Measurements from ENCODE around the gene RANBP3.
"Not testable (repeated sequence)": the region's sequence is repeated elsewhere in the genome, so short reads cannot be mapped to it uniquely, and the experiment has no call there.

RANBP3 gene

GRCh38 chr19:5896365-5897076, 81.4 kb downstream of the RANBP3 start:
- no peak for DNase-seq

- no peak for DNase-seq
Measured at GRCh38 chr19:5895890-5896289, 82.0 kb downstream of the RANBP3 start.

- DNase-seq, result no peak
Measured at GRCh38 chr19:5895409-5895808, 82.5 kb downstream of the RANBP3 start.

GRCh38 chr19:5894704-5895349, 83.1 kb downstream of the RANBP3 start:
- DNase-seq, result no peak

- no peak for DNase-seq
Measured at GRCh38 chr19:5893907-5894703, 83.8 kb downstream of the RANBP3 start.

- no peak for DNase-seq
Measured at GRCh38 chr19:5893296-5893903, 84.5 kb downstream of the RANBP3 start.

GRCh38 chr19:5892772-5893275, 85.1 kb downstream of the RANBP3 start:
- DNase-seq, result no peak

GRCh38 chr19:5891938-5892771, 85.8 kb downstream of the RANBP3 start:
- DNase-seq, result peak; percentile 20

GRCh38 chr19:5891572-5891937, 86.4 kb downstream of the RANBP3 start:
- no peak for DNase-seq

- DNase-seq, result no peak
Measured at GRCh38 chr19:5890099-5890498, 87.8 kb downstream of the RANBP3 start.

- no peak for DNase-seq
Measured at GRCh38 chr19:5889288-5889971, 88.5 kb downstream of the RANBP3 start.

- DNase-seq, result not testable (repeated sequence)
Measured at GRCh38 chr19:5884065-5884811, 93.7 kb downstream of the RANBP3 start.

- DNase-seq, result not testable (repeated sequence)
Measured at GRCh38 chr19:5883157-5883873, 94.6 kb downstream of the RANBP3 start.

- DNase-seq, result peak; percentile 31
Measured at GRCh38 chr19:5882421-5882968, 95.4 kb downstream of the RANBP3 start.

- peak; percentile 50 for DNase-seq
Measured at GRCh38 chr19:5881543-5882299, 96.2 kb downstream of the RANBP3 start.

- peak; percentile 67 for DNase-seq
Measured at GRCh38 chr19:5880604-5881078, 97.3 kb downstream of the RANBP3 start.

GRCh38 chr19:5880196-5880595, 97.7 kb downstream of the RANBP3 start:
- DNase-seq, result no peak

GRCh38 chr19:5877882-5878281, 100.1 kb downstream of the RANBP3 start:
- DNase-seq, result no peak

- no peak for DNase-seq
Measured at GRCh38 chr19:5877427-5877826, 100.5 kb downstream of the RANBP3 start.

Data from NCI-H510A treated with DMSO at 0.1 percent for 48 hours (cell line).